Activated CD4-positive, CD25-positive, alpha-beta regulatory T cell treated with anti-CD3 and anti-CD28 coated beads, Interleukin-2, amount 50 U/mL, for 24 hours (primary cell): ENCODE data around the gene SLC23A1.

Experiments
- ATAC-seq, 2 donors: fragments of 150-1000 bp; cut with Tn5 transposase; one replicate each; pipeline ENCODE4 v1.10.0; 2021; ENCODE audit warnings: mild to moderate bottlenecking in 1 of 2, moderate library complexity in 1 of 2

The SLC23A1 gene

DNA sequence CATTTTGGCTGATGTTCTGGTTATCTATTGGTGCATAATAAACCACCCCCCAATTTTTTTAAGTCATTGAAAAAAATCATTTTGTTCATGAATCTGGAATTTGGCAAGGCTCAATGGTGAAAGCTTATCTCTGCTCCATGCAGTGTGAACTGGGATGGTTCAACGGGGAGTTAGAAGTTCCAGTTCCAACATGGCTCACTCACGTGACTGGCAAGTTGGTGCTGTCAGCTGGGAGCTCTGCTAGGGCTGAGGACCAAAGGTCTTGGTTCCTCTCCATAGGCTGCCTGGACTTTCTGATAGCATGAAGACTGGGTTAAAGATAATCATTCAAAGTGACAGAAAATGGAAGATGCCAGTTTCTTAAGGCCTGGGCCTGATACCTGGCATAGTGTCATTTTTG, 23.9 kb upstream of the SLC23A1 start:
- no peak for ATAC-seq

GRCh38 chr5:139404484-139404840, 21.4 kb upstream of the SLC23A1 start:
- no peak for ATAC-seq

DNA sequence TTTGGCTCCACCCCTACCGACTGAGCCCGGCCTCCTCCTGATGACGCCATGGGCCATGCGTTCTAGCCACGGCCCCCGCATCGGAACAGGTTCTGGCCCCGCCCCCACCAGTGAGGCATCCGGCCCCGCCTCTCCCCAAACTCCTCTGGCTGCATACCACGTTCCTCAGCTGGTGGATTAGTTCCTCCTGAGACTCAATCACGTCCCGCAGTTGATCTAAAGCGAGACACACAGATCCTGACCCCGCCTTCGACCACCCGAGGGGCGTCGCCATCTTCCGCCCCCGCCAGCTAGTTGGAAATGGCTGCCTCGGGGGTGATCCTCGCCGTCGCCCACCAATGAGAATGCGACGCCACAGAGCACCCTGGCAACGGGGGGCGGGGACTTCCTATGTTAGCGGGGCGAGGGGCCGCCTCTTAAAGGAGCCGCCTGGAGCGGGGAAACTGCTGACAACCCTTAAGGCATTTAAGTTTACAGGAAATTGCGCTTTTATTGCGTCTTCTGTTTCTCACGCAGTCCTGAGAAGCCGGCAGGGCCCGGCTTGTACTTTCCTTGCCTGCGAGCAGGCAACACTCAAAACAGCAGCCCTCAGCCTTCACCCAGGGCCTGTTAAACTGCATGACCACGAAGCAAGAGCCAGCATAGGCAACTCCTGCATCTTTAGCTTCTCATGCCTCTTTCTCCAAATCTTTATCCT, 20.8 kb upstream of the SLC23A1 start, which contains the start of gene SPATA24:
Gene SPATA24 (minus strand): TSS at position 303 of the 697 bp plus-strand sequence. CDS start 29 bp downstream, at position 274.
- peak; percentile 91 for ATAC-seq

GRCh38 chr5:139403418-139403786, 20.3 kb upstream of the SLC23A1 start:
- no peak for ATAC-seq

GRCh38 chr5:139402561-139403158, 19.6 kb upstream of the SLC23A1 start:
- no peak for ATAC-seq

DNA sequence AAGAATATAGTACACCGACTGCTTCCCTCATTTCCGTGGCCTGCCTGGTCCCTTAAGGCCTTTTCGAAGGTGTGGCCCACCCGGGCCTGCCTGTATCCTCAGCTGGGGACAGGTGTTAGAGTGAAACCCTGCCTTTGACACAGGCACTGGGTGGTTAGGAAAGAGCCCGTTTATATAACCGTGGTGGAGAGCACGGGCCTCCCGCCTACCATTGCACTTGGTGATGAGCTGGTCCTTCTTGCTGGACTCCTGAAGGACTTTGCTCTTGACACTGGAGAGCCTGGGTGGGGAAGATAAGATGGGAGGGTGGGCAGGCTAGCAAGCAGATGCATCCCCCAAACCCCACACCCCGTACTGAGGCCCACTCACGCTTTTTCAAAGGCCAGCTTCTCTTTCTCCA, 18.4 kb upstream of the SLC23A1 start:
- ATAC-seq, result no peak

DNA sequence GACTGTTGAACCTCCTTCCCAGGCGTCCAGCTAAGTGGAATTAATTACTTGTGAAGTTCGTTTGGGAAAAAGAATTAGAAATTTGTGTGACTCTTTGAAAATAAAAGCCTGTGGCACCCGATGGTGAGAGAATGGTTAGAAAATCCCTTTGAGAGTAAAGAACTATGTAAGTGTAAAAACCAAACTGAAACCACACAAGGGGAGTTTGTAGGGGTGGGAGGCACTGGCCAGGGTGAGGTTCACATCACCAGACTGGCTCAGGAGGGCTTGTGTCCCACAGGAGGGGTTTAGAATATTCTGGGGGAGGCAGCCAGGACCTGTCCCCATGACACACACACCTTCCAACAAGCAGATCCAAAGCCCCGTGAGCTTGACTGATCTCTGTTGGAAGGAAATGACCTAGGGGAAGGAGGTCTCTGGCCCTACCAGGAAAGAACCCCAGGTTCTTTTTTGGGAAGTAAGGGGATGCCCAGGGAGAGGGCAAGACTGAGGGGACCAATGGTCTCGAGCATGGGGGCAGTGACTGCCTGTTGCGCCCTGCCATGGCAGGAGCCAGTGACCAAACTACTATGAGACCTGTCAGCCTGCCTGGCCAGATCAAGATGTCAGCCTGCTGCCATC, 16.5 kb upstream of the SLC23A1 start:
- ATAC-seq, result no peak

GRCh38 chr5:139397921-139398320, 14.8 kb upstream of the SLC23A1 start:
- ATAC-seq, result no peak

GRCh38 chr5:139396691-139397090, 13.6 kb upstream of the SLC23A1 start:
- no peak for ATAC-seq

DNA sequence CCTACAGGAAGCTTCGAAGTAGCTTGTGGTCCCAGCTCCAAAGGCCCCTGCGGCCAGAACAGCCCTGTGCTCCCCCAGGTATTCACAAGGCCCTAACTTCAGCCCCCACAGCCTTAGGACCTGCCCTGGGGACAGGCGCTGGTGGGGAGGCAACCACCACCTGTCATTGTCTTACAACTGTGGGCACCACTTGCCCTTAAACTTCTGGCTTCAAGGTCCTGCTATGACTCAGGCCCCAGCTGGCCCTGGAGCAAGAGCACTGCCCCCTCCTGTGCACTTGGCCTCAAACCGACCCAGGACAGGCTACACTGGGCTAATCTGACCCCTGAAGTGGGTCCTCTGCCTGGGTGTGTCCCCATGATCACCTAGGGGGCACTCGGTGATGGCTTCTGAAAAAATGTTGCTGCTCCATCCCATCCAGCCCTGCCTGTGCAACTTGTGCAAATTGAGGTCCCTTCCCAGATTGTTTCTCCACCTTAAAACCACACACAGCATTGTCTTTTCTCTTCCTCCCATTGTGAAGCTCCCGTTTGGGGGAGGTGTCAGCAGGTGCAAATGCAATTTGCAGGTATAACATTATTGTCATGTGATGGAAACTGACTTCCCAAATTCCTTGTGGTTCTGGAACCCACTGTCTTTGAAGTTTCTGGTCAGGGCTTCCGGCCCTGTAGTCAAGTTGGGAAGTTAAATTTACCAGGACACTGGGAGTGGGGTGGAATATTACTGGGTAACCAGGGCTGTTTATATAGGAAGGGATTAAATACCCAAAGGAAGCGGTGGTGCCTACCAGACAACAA, 12.9 kb upstream of the SLC23A1 start:
- ATAC-seq, result no peak

DNA sequence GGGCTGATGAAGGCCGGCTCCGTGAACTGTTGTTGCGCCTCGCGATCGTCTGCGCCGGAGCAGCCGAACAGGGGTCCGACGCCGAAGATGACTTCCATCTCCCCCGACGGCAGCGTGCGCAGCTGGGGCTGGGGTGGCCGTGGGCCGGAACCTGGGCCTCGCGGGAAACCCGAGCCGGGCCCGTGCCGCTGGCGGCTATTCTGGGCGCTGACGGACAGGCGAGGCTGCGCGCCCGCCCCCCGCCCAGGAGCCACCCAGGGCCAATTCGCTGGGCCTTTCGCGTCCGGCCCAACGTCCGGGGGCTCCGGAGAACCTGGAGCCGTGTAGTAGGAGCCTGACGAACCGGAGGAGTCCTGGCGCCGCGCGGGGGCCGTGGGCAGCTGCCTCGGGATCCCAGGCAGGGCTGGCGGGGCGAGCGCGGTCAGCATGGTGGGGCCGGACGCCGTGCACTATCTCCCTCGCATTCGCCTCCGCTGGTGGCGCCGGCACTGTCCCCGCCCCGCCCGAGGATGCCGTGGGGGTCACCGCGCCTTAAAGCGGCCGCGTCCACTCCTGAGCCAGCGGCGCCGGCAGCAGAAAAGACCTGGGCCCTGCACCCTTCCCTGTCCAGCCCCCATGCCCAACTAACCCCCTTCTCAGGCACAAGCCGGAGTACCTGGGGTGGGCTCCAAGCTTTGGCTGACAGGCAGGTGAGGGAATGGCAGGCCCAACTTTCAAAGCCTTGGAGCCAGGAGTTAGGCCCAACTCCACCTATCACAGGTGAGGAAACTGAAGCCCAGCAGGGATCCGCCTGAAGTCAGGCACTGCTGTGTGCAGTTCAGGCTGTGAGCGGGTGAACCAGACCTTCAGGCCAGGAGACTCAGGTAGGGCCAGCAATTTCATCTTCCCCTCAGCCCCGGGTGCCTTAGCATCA, 11.8 kb upstream of the SLC23A1 start, which contains the start of gene PROB1:
Gene PROB1 (minus strand): TSS at position 451 of the 913 bp plus-strand sequence. CDS start 23 bp downstream, at position 428.
- ATAC-seq, result no peak

GRCh38 chr5:139394123-139394653, 11.1 kb upstream of the SLC23A1 start:
- ATAC-seq, result peak in 1 of 2 donors; percentile 5

DNA sequence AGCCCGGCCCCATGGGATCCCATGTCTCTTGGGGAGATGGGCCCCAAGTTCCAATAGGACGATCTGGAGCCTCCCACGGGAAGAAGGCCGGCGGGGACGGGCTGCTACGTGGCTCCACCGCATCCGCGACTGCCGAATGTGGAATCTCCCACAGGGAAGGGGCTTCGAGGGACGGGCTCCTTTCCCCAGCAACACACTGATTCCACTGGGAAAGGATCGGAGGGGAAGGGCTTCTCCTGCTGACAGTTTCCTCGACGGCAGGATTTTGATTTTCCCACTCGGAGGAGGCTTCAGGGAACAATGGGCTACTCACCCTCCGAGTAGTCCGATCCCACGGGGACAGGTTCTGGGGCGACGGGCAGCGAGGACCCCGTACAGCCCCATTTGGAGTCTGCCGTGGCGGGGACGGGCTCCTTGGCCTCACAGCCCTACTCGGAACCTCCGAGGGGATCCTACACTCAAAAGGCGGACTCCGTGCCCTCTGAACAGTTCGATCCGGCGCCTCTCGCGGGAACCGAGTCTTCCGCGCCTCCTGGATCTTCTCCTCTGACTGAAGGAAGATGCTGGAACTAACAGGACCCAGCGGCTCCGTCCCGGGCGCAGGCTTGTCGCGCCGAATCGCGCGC, 10.5 kb upstream of the SLC23A1 start:
- ATAC-seq, result no peak

DNA sequence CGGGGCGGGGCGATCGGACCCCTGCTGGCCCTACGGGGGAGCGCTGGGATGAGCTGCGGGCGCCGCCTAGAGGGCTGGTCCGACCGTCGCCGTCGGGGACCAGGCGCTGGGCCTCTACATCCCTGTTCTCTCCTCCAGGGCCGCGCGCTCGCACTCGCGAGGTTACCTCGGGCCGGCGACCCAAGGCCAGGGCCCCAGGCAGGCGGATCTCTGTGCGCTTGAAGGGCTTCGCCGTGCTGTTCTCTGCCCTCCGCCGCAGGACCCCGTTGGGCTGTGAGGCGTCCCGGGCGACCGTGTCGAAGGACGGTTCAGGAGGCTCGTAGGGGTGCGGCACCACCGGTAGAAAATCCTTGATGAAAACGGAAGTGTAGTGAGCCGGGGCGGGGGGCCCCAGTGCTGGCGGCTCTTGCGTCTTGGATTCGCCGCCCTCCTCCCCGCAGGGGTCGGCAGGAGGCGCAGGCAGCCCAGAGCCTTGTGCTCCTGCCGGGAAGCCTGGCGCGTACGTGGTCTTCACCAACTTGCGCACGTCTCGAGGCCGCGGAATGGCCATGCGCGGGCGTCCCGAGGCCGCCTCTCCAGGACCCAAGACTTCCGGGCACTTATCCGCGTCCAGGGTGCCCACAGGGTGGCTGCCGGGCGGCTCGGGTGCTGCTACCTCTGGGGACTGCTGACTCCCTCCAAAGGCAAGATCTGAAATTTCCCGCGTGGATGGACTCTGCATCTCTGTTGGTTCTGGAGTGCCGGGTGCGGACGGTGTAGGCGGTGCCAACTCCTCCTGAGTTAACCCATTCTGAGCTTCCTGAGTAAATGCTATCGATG, 9.8 kb upstream of the SLC23A1 start:
- peak; percentile 68 to 76 for ATAC-seq

GRCh38 chr5:139392324-139392677, 9.2 kb upstream of the SLC23A1 start:
- ATAC-seq, result no peak

GRCh38 chr5:139391570-139392323, 8.7 kb upstream of the SLC23A1 start:
- ATAC-seq, result peak in 1 of 2 donors; percentile 1

GRCh38 chr5:139390639-139391569, 7.8 kb upstream of the SLC23A1 start:
- no peak for ATAC-seq
